GM19043 (cell line): ENCODE data around the gene MAPK8IP3.

Experiments used
- ATAC-seq: cut with Tn5 transposase; IDR thresholded peaks from one replicate; pipeline ENCODE4 v1.9.1; 2021; ENCODE audit warnings: low read depth; ENCODE audit not compliant: unreplicated experiment

MAPK8IP3 gene

GRCh38 chr16:1780677-1781072 is 74.7 kb downstream of the MAPK8IP3 start:
- ATAC-seq, result no peak

GRCh38 chr16:1781254-1781653 is 75.3 kb downstream of the MAPK8IP3 start:
- no peak for ATAC-seq

- no peak for ATAC-seq
Observed at GRCh38 chr16:1781758-1782407, 75.9 kb downstream of the MAPK8IP3 start.

GRCh38 chr16:1782408-1783264 is 76.6 kb downstream of the MAPK8IP3 start, which contains the start of the genes NUBP2 and SPSB3:
NUBP2 (plus strand) TSS chr16:1782960; CDS start chr16:1783021, 61 bp downstream.
SPSB3 (minus strand) TSS chr16:1782571; CDS start chr16:1781483, 1,088 bp downstream.
- ATAC-seq, result peak; percentile 87

GRCh38 chr16:1784977-1785845 is 79.2 kb downstream of the MAPK8IP3 start:
- no peak for ATAC-seq

- ATAC-seq, result no peak
Observed at GRCh38 chr16:1785846-1786170, 79.8 kb downstream of the MAPK8IP3 start.

- ATAC-seq, result no peak
Observed at GRCh38 chr16:1786242-1787055, 80.5 kb downstream of the MAPK8IP3 start.

- no peak for ATAC-seq
Observed at GRCh38 chr16:1787056-1787321, 81.0 kb downstream of the MAPK8IP3 start.

GRCh38 chr16:1787322-1788094 is 81.5 kb downstream of the MAPK8IP3 start:
- ATAC-seq, result no peak

GRCh38 chr16:1788095-1788707 is 82.2 kb downstream of the MAPK8IP3 start:
- ATAC-seq, result no peak

- no peak for ATAC-seq
Observed at GRCh38 chr16:1788708-1789100, 82.7 kb downstream of the MAPK8IP3 start.

GRCh38 chr16:1789643-1790045 is 83.6 kb downstream of the MAPK8IP3 start:
- no peak for ATAC-seq

GRCh38 chr16:1790261-1790610 is 84.2 kb downstream of the MAPK8IP3 start:
- ATAC-seq, result no peak

- no peak for ATAC-seq
Observed at GRCh38 chr16:1790611-1791255, 84.7 kb downstream of the MAPK8IP3 start.

- ATAC-seq, result no peak
Observed at GRCh38 chr16:1791256-1791942, 85.4 kb downstream of the MAPK8IP3 start.

- ATAC-seq, result no peak
Observed at GRCh38 chr16:1791943-1792812, 86.2 kb downstream of the MAPK8IP3 start.

GRCh38 chr16:1792836-1793577 is 87.0 kb downstream of the MAPK8IP3 start:
- ATAC-seq, result no peak
